GM12875 (cell line): ENCODE data around the gene RLN3.

Experiments used
- H3K4me3 ChIP-seq: one replicate; pipeline ENCODE4 v1.5.1; 2011; ENCODE audit warnings: low read depth, low read length, control low read depth
- CTCF ChIP-seq: IDR thresholded peaks from 2 replicates; pipeline ENCODE4 v1.5.1; 2011; ENCODE audit warnings: low read depth, mild to moderate bottlenecking, control low read depth, inconsistent platforms, low read length, moderate library complexity, borderline replicate concordance; ENCODE audit not compliant: insufficient read depth

RLN3 gene

DNA sequence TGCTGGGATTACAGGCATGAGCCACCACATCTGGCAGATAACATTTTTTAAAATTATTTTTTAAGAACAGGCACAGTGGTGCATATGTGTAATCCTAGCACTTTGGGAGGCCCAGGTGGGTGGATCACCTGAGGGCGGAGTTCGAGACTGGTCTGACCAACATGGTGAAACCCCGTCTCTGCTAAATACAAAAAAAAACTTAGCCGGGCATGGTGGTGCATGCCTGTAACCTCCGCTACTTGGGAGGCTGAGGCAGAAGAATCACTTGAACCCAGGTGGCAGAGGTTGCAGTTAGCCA, 34.6 kb downstream of the RLN3 start:
- no peak for TF ChIP-seq CTCF
- H3K4me3 ChIP-seq, result no peak overlapping the region

DNA sequence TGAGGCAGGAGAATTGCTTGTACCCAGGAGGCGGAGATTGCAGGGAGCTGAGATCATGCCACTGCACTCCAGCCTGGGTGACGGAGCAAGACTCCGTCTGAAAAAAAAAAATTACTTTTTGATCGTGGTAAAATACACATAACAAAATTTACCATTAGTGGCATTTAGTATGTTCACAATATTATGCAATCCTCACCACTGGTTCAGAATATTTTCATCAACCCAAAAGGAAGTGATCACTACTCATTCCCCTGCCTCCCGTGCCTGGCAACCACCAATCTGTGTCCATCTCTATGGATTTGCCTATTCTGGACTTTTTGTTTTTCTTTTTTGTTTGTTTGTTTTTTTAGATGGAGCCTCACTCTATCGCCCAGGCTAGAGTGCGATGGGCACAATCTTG, 35.2 kb downstream of the RLN3 start:
- no peak for TF ChIP-seq CTCF
- no peak overlapping the region for H3K4me3 ChIP-seq

- TF ChIP-seq CTCF, result no peak
- no peak overlapping the region for H3K4me3 ChIP-seq
These were observed 38.2 kb downstream of the RLN3 start for GRCh38 chr19:14066134-14066533.

- H3K4me3 ChIP-seq, result no peak overlapping the region
- no peak for TF ChIP-seq CTCF
These were observed 42.5 kb downstream of the RLN3 start for GRCh38 chr19:14070268-14071050.

- TF ChIP-seq CTCF, result no peak
- peak within 1 kb of the TSS; percentile 52 for H3K4me3 ChIP-seq
These were observed 44.8 kb downstream of the RLN3 start, which contains the start of gene MISP3 for GRCh38 chr19:14072535-14073260. MISP3 (plus strand) TSS chr19:14072786; CDS start chr19:14073310, 524 bp downstream.

DNA sequence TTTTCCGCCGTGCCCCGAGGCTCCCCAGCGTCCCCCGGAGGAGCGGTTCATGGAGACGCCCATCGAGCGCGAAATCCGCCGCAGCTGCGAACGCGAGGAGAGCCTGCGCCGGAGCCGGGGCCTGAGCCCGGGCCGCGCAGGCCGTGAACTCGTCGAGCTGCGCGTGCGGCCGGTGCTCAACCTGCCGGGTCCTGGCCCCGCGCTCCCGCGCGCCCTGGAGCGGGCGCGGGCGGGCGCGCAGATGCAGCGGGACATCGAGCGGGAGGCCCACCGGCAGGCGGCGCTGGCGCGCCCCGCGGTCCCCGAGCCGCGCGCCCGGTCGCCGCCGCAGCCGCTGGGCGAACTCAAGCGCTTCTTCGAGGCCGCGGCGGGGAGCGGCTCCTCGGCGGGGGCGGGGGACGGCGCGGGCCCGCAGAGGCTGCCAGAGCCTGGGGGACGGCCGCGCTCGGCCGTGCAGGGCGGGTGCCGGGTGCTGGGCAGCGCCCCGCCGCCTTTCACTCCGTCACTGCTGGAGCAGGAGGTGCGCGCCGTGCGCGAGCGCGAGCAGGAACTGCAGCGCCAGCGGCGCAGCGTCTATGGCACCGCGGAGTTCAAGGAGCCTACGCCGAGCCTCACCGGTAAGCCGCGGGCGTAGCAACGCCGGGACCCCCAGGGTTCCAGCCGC, 45.4 kb downstream of the RLN3 start:
- peak; percentile 83 for TF ChIP-seq CTCF

More for the DNA sequence above, 45.4 kb downstream of the RLN3 start:
- H3K4me3 ChIP-seq, result peak overlapping the region; percentile 52
